NCI-H2107 treated with DMSO at 0.1 percent for 48 hours (cell line): ENCODE results near the gene GLIS2.

Experiments
- DNase-seq: peaks from one replicate; lab custom pipeline; 2025; ENCODE audit not compliant: unreplicated experiment; lab: John Stamatoyannopoulos, UW

The GLIS2 gene

DNA sequence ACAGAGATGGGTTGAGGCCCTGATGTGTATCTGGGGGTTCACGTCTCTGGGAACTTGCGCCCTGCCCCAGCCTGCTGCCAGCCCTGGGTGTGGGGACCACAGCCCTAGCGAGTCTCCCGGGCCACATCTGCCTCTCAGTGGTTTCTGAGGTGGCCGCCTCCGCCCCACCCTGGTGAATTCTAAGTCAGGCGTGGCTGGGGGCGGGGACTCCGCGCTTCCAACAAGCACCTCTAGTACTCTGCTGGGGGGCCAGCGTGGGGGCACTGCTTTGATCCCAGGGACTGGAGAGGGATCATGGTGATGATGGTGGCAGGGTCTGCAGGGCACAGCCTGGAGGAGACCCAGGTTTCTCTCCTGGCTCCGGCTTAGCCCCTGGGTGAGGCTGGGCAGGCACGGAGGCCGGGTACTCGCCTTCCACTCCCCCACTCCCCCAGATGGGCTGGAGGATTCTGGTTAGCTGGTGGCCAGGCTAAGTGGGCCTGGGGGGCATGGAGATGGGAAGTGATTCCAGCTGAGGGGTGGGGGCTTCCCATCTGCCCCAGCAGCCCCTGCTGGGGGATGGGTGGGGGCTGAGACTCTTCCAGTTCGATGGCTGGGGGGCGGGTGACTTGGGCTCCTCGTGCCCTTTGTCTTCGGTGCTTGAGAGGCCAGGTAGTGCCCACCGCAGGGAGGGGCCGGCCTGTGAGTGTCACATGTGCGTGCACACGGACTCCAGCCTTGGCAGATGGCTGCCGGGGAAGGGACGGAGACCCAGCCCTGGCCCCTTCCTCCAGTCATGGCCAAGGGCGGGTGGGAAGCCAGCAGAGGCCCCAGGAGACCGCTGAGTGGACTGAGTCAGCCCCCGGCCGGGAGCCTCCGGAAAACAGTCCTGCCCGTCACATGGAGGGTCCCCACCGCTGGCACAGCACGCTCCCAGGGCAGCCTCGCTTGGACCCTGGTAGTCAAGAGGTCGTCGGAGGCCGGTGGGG lies 3.9 kb downstream of the GLIS2 start:
- no peak for DNase-seq

DNA sequence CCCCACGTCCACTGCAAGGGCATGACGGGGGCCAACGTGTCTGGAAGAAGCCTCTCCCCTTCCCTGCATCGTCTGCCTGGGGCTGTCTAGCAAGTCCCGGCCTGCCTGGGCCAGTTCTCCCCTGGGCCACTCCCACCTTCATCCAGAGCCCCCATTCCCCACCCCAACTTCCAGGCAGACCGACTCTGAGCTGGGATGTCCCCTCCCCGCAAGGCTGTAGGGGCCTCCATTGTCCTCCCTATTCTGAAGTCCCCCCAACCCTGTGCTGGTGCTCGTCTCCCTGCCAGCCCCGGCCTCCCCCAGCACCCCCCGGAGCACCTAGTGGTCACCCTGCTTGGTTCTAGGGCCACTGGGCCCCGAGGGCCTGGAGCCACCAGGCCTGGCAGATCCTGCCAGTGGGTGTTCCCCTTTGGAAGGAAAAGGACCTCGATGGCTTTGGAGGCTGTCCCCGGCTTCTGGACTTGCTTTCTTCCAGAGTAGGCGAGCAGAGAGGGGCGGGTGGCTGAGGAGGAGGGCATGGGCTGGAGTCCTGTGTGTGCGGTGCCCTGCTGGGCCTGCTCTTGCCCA lies 4.8 kb downstream of the GLIS2 start:
- no peak for DNase-seq

DNA sequence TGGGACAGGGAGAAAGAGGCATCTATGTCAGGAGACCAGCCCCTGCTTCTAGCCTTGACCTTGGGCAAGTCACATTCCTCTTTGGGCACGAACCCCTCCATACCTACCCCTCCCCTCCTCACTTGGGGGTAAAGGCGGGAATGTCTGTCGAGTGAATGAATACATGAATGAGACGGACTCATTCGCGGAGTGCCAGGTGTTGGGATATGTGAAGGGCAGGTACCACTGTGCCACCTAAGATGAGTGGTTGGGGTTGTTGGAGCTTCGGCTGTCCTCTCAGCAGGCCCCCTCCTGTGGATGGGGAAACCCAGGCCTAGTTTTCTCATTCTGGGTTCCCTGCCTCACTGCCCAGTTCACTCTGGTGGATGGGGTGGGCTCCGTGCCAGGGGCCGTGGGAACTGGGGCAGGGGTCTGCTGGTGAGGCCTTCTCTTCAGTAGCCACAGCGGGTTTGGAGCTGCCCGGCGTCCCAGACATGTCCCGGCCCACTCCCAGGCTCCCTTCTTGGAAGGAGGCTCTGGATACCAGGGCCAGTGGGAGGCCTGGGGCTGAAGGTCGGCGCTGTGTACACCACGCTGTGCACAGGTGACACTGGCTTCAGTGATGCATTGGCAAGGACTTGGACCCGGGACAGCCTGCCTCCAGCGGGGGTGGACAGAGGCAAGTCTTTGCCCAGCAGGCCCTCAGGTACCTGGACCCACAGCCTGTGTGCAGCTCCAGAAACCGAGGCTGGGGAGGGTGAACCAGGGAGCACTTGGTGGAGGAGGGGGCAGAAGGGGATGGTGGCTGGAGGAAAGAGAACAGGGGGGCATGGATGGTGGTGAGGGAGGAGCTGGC lies 5.6 kb downstream of the GLIS2 start:
- DNase-seq: no peak

GRCh38 chr16:4322121-4323052 lies 6.5 kb downstream of the GLIS2 start:
- DNase-seq: no peak

GRCh38 chr16:4323071-4323844 lies 7.4 kb downstream of the GLIS2 start:
- no peak for DNase-seq

GRCh38 chr16:4323845-4324488 lies 8.1 kb downstream of the GLIS2 start:
- DNase-seq: no peak

GRCh38 chr16:4324492-4325252 lies 8.8 kb downstream of the GLIS2 start:
- no peak for DNase-seq

- DNase-seq: no peak
Measured at GRCh38 chr16:4325253-4325758, 9.4 kb downstream of the GLIS2 start.

GRCh38 chr16:4327386-4328045 lies 11.6 kb downstream of the GLIS2 start:
- DNase-seq: no peak

DNA sequence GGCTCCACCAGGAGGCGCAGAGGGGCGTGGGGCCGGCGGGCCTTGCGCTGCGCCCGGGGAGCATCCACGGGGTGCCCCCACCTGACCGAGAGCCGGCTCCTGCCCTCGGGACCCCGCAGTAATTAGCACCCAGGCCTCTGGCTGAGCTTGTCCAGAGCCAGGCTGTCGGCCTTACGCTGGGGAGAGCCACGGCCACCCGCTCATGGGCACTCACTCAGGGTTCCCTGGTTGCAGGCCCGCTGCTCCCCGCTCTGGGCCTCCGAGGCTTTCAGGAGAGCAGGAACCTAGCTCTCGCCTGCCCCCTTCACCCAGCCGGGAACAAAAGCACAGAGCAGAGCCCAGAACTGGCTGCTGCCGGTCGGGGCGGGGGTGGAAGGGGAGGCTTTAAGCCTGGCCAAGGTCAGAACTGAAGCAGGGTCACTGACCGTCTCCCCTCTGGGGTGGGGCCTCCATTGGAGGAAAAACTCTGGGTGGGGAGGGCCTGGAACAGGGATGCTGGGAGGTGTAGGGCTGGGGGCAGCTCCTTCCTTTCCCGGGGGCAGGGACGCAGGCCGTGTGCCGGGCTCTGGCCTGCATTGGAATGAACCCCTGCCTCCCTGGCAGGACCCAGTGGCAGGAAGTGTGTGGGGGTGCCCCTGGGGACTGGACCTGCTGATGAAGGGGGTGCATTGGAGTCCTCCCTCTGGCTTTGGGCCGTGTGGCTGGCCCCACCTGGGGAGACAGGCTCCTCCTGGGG lies 12.3 kb downstream of the GLIS2 start:
- peak; percentile 16 for DNase-seq

DNA sequence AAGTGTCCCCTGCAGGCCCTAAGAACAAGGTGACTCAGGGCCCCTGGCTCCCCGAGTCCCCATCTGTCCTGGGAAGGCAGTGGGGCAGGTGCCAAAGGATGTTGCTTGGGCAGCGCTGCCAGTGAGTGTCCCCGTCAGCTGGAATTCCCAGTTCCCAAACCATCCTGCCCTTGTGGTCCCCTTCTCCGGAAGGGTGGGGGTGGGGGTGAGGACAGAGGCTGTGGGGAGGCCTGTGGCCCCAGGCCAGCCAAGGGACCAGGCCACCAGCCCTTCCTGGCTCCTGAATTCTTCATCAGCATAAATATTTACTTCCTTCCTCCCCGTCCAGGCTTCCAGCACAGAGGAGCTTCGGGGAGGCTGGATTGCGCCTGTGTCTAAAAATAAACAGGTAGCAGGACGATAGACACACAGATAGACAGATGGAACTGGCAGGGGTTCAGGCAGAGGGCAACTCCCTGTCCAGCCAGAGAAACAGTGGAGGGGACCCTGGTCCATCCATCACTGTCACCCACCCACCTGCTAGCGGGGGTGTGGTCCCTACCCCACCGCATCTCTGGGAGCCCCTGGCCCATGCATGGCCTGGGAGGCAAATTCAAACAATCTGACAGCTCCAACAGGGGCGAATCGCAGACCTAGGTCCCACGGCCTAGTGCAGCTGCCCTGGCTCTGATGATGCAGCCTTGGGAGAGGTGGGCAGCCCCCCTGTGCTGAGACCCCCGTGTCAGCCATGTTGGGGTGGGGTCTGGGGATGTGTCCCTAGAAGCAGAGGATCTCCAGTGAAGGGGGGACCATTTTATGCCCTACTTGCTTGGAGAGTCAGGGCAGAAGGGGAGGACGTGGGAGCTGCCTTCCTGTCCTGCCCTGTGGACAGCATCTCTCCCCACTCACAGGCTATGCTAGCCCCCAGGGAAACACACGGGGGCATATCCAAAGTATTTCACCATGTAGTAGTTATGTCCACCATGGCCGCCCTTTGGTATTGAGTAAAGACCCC lies 13.2 kb downstream of the GLIS2 start:
- no peak for DNase-seq

- DNase-seq: no peak
Measured at GRCh38 chr16:4330277-4330874, 14.5 kb downstream of the GLIS2 start.

DNA sequence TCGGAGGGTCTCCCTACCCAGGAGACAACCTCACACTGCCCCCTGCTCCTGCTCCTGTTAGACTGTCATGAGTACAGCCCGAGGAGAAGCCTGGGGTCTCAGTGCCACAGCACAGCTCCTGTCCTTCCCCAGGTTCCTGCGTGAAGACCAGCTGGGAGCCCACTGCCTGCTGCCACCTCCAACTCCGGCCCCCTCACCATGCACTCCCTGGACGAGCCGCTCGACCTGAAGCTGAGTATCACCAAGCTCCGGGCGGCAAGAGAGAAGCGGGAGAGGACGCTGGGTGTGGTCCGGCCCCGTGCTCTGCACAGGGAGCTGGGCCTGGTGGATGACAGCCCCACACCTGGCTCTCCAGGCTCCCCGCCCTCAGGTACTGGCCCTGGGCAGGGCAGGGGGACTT lies 16.2 kb downstream of the GLIS2 start:
- DNase-seq: no peak

DNA sequence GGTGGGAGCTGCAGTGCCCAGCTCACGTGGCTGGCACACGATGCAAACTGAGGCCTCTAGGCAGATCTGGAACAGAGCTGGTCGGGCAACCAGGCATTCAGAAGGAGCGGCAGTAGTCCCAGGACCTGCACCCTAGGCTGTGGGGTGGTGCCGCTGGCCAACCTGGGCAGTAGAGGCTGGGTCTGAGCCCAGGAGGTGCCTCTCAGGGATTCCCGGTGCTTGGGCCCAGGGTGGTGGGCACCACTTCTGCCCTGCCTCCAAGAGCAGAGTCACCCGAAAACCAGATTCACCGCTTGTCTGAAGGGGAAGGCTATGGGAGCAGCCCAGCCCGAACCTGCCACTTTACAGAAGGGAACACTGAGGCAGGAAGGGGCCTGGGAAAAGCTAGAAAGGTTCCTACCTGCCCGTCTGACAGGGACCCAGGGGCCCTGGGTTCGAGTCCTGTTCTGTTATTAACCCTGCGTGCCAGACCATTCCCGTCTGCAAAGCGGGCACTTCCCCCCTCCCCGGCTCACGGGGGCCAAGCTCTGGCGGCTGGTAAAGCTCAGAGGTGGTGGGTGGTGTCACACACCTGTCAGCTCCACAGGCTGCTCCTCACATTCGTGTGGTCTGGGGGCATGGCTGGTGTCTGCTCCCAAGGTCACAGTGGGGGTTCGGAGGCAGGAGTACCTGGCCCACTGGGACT lies 16.9 kb downstream of the GLIS2 start:
- DNase-seq: no peak

DNA sequence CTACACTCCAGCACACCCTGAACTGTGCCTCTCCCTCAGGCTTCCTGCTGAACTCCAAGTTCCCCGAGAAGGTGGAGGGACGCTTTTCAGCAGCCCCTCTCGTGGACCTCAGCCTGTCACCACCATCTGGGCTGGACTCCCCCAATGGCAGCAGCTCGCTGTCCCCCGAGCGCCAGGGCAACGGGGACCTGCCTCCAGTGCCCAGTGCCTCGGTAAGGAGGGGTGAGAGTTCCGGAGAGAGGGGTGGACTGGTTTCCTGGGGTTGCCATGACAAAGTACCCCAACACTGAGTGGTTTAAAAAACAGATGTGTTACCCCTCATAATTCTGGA lies 17.4 kb downstream of the GLIS2 start:
- no peak for DNase-seq
